Ovary (tissue), 3 donors: ENCODE data around the gene HUWE1.

Source experiments
- EP300 ChIP-seq: sonication (generic); formaldehyde crosslinking; IDR thresholded peaks from one replicate; pipeline ENCODE4 v1.6.1; 2017; ENCODE audit warnings: antibody characterized with exemption
- POLR2A ChIP-seq: fragments of 450-650 bp; IDR thresholded peaks from one replicate; pipeline ENCODE4 v1.6.1; 2017; ENCODE audit warnings: antibody characterized with exemption, mild to moderate bottlenecking, moderate library complexity
- TF ChIP-seq, protein P1 (sequence below), 3 donors: fragments of 450-650 bp in 2 of 3; fragments of 200-600 bp in 1 of 3; IDR thresholded peaks; one replicate each; pipeline versions ENCODE4 v1.5.1 to v1.8.0; 2016 to 2022; ENCODE audit warnings: antibody characterized with exemption in 3 of 3, mild to moderate bottlenecking in 1 of 3
- donor health status: DM: no; HTN: no; CAD: no.

DNA sequence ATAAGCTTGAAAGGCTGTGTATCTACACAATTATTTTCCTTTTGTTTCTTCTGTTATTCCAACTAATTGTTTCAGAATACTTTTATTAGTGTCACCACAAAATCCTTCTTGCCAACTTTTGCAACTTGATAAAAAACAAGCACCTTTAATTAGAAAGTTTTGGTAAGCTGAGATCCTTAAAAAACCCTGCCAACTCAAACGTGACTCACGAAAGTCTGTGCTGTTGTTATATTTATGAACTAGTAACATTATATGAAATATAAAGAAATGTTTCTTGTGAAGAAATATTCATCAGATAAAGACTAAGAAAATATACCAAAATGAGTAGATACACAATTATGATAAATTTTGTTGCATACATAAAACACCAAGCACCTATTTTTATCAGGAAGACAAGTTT lies 49.0 kb downstream of the HUWE1 start:
- TF ChIP-seq, protein P1, sequence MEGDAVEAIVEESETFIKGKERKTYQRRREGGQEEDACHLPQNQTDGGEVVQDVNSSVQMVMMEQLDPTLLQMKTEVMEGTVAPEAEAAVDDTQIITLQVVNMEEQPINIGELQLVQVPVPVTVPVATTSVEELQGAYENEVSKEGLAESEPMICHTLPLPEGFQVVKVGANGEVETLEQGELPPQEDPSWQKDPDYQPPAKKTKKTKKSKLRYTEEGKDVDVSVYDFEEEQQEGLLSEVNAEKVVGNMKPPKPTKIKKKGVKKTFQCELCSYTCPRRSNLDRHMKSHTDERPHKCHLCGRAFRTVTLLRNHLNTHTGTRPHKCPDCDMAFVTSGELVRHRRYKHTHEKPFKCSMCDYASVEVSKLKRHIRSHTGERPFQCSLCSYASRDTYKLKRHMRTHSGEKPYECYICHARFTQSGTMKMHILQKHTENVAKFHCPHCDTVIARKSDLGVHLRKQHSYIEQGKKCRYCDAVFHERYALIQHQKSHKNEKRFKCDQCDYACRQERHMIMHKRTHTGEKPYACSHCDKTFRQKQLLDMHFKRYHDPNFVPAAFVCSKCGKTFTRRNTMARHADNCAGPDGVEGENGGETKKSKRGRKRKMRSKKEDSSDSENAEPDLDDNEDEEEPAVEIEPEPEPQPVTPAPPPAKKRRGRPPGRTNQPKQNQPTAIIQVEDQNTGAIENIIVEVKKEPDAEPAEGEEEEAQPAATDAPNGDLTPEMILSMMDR (IDR thresholded peaks at IDR 0.05) = no peak
- no peak for TF ChIP-seq POLR2A
- TF ChIP-seq EP300 = no peak
